ENCODE data around the gene DSCAM.

GRCh38 chr21:40165773-40166070 is 681.2 kb downstream of the DSCAM start:
- TF ChIP-seq POLR2AphosphoS5 (IDR thresholded peaks at IDR 0.05; ENCODE audit: low read depth, low read length) (no peak), TAF1 (IDR thresholded peaks at IDR 0.05; ENCODE audit: borderline replicate concordance, low read depth, low read length) (no peak), POLR2A (IDR thresholded peaks at IDR 0.05; ENCODE audit: low read depth, low read length) (no peak)
